ENCODE results near the gene SPOCK1.

SPOCK1 gene

GRCh38 chr5:137531266-137531665 lies 32.1 kb upstream of the SPOCK1 start:
- Histone ChIP-seq H3K9ac (ENCODE audit: low read depth, low read length) (no peak overlapping the region), H2AFZ (ENCODE audit: low read depth, low read length) (no peak overlapping the region), H3K79me2 (ENCODE audit: insufficient read depth, low read length) (no peaks in the 10 kb centered on the region), H3K4me3 (ENCODE audit: low read depth in 1 of 2, low read length in 2 of 2) (no peak overlapping the region), H3K27ac (ENCODE audit: low read length) (no peak overlapping the region), H3K27me3 (ENCODE audit: insufficient read depth, low read length, poor library complexity) (no peaks in the 10 kb centered on the region), H3K4me1 (ENCODE audit: insufficient read depth, low read length) (no peaks in the 10 kb centered on the region), H4K20me1 (ENCODE audit: insufficient read depth, low read length) (no peaks in the 10 kb centered on the region), H3K4me2 (ENCODE audit: insufficient read depth, low read length) (no peak overlapping the region), H3K9me3 (ENCODE audit: insufficient read depth, low read length, severe bottlenecking) (no peaks in the 10 kb centered on the region), H3K36me3 (ENCODE audit: insufficient read depth, low read length) (no peaks in the 10 kb centered on the region)
- DNase-seq (no peak), ATAC-seq (ENCODE audit: insufficient read depth, low read depth) (no peak)
- TF ChIP-seq CTCF (IDR thresholded peaks at IDR 0.05; ENCODE audit: borderline replicate concordance, extremely low read depth, low read length, poor library complexity, severe bottlenecking) (no peak), EZH2 (IDR thresholded peaks at IDR 0.05; ENCODE audit: borderline replicate concordance, low read depth, low read length, severe bottlenecking) (no peak)

GRCh38 chr5:137521246-137521645 lies 22.1 kb upstream of the SPOCK1 start:
- ATAC-seq (ENCODE audit: insufficient read depth, low read depth) (no peak), DNase-seq (no peak)
- H3K79me2 ChIP-seq (ENCODE audit: insufficient read depth, low read length): no peaks in the 10 kb centered on the region
- no peaks in the 10 kb centered on the region for H4K20me1 ChIP-seq (ENCODE audit: insufficient read depth, low read length)
- TF ChIP-seq CTCF (IDR thresholded peaks at IDR 0.05; ENCODE audit: borderline replicate concordance, extremely low read depth, low read length, poor library complexity, severe bottlenecking) (no peak), EZH2 (IDR thresholded peaks at IDR 0.05; ENCODE audit: borderline replicate concordance, low read depth, low read length, severe bottlenecking) (no peak)
- peaks cover 2% of the 10 kb centered on the region for H3K27me3 ChIP-seq (ENCODE audit: insufficient read depth, low read length, poor library complexity)
- H3K4me1 ChIP-seq (ENCODE audit: insufficient read depth, low read length): no peaks in the 10 kb centered on the region
- H3K4me2 ChIP-seq (ENCODE audit: insufficient read depth, low read length): no peak overlapping the region
- H3K9me3 ChIP-seq (ENCODE audit: insufficient read depth, low read length, severe bottlenecking): no peaks in the 10 kb centered on the region
- no peak overlapping the region for H3K9ac ChIP-seq (ENCODE audit: low read depth, low read length)
- H3K27ac ChIP-seq (ENCODE audit: low read length): no peak overlapping the region
- no peaks in the 10 kb centered on the region for H3K36me3 ChIP-seq (ENCODE audit: insufficient read depth, low read length)
- no peak overlapping the region for H2AFZ ChIP-seq (ENCODE audit: low read depth, low read length)
- no peak overlapping the region for H3K4me3 ChIP-seq (ENCODE audit: low read depth in 1 of 2, low read length in 2 of 2)

GRCh38 chr5:137516961-137517360 lies 17.8 kb upstream of the SPOCK1 start:
- no peaks in the 10 kb centered on the region for H4K20me1 ChIP-seq (ENCODE audit: insufficient read depth, low read length)
- H3K4me1 ChIP-seq (ENCODE audit: insufficient read depth, low read length): no peaks in the 10 kb centered on the region
- TF ChIP-seq EZH2 (IDR thresholded peaks at IDR 0.05; ENCODE audit: borderline replicate concordance, low read depth, low read length, severe bottlenecking) (no peak), CTCF (IDR thresholded peaks at IDR 0.05; ENCODE audit: borderline replicate concordance, extremely low read depth, low read length, poor library complexity, severe bottlenecking) (no peak)
- no peak overlapping the region for H3K27ac ChIP-seq (ENCODE audit: low read length)
- H3K9ac ChIP-seq (ENCODE audit: low read depth, low read length): no peak overlapping the region
- H3K27me3 ChIP-seq (ENCODE audit: insufficient read depth, low read length, poor library complexity): peaks cover 2% of the 10 kb centered on the region
- H3K9me3 ChIP-seq (ENCODE audit: insufficient read depth, low read length, severe bottlenecking): no peaks in the 10 kb centered on the region
- no peaks in the 10 kb centered on the region for H3K79me2 ChIP-seq (ENCODE audit: insufficient read depth, low read length)
- H2AFZ ChIP-seq (ENCODE audit: low read depth, low read length): no peak overlapping the region
- DNase-seq: no peak
- no peak overlapping the region for H3K4me2 ChIP-seq (ENCODE audit: insufficient read depth, low read length)
- no peak overlapping the region for H3K4me3 ChIP-seq (ENCODE audit: low read depth in 1 of 2, low read length in 2 of 2)
- no peak for ATAC-seq (ENCODE audit: insufficient read depth, low read depth)
- no peaks in the 10 kb centered on the region for H3K36me3 ChIP-seq (ENCODE audit: insufficient read depth, low read length)

GRCh38 chr5:137516251-137516797 lies 17.2 kb upstream of the SPOCK1 start:
- DNase-seq: no peak

More at GRCh38 chr5:137516251-137516797, 17.2 kb upstream of the SPOCK1 start:
- Histone ChIP-seq H3K27ac (ENCODE audit: low read length) (no peak overlapping the region), H3K9me3 (ENCODE audit: insufficient read depth, low read length, severe bottlenecking) (no peaks in the 10 kb centered on the region), H3K36me3 (ENCODE audit: insufficient read depth, low read length) (no peaks in the 10 kb centered on the region), H3K27me3 (ENCODE audit: insufficient read depth, low read length, poor library complexity) (peaks cover 2% of the 10 kb centered on the region), H3K9ac (ENCODE audit: low read depth, low read length) (no peak overlapping the region), H3K4me3 (ENCODE audit: low read depth in 1 of 2, low read length in 2 of 2) (no peak overlapping the region), H3K4me1 (ENCODE audit: insufficient read depth, low read length) (no peaks in the 10 kb centered on the region), H2AFZ (ENCODE audit: low read depth, low read length) (no peak overlapping the region), H3K79me2 (ENCODE audit: insufficient read depth, low read length) (no peaks in the 10 kb centered on the region), H3K4me2 (ENCODE audit: insufficient read depth, low read length) (no peak overlapping the region), H4K20me1 (ENCODE audit: insufficient read depth, low read length) (no peaks in the 10 kb centered on the region)
- TF ChIP-seq EZH2 (IDR thresholded peaks at IDR 0.05; ENCODE audit: borderline replicate concordance, low read depth, low read length, severe bottlenecking) (no peak), CTCF (IDR thresholded peaks at IDR 0.05; ENCODE audit: borderline replicate concordance, extremely low read depth, low read length, poor library complexity, severe bottlenecking) (no peak)
- no peak for ATAC-seq (ENCODE audit: insufficient read depth, low read depth)
